Glutamatergic neuron (in vitro differentiated cells): Measurements from ENCODE around the gene TMEM258. TPM values are rescaled to one million over a fixed set of nuclear protein-coding genes. Genes with fewer than 3 reads are reported as not detected.

Experiments used
- DNase-seq: peaks from one replicate; pipeline ENCODE4 v3.0.0; 2022
- H3K27ac Mint-ChIP-seq: one replicate; pipeline ENCODE4 v1.8.0; 2020; ENCODE audit warnings: mild to moderate bottlenecking, mixed read lengths, inconsistent platforms; ENCODE audit not compliant: unreplicated experiment
- H3K27me3 Mint-ChIP-seq: one replicate; pipeline ENCODE4 v1.8.0; 2020; ENCODE audit warnings: mild to moderate bottlenecking, moderate library complexity, mixed read lengths, inconsistent platforms; ENCODE audit not compliant: unreplicated experiment
- H3K36me3 Mint-ChIP-seq: one replicate; pipeline ENCODE4 v1.8.0; 2020; ENCODE audit warnings: mild to moderate bottlenecking, mixed read lengths, inconsistent platforms; ENCODE audit not compliant: unreplicated experiment
- H3K4me1 Mint-ChIP-seq: one replicate; pipeline ENCODE4 v1.8.0; 2020; ENCODE audit warnings: mild to moderate bottlenecking, low read depth, mixed read lengths, inconsistent platforms; ENCODE audit not compliant: unreplicated experiment
- H3K4me3 Mint-ChIP-seq: one replicate; pipeline ENCODE4 v1.8.0; 2020; ENCODE audit warnings: mild to moderate bottlenecking, mixed read lengths, inconsistent platforms; ENCODE audit not compliant: unreplicated experiment
- H3K9me3 Mint-ChIP-seq: one replicate; pipeline ENCODE4 v1.8.0; 2020; ENCODE audit warnings: mild to moderate bottlenecking, moderate library complexity, mixed read lengths, inconsistent platforms; ENCODE audit not compliant: unreplicated experiment
- total RNA-seq: library from RNA; stranded (reverse); fragmentation: NEBNext Ultra II Directional; extraction: Animal tissue kit (Norgen Biotek cat#: 25700); gene quantifications from one replicate; pipeline ENCODE4 v1.2.1, GENCODE V29; 2021; ENCODE audit not compliant: unreplicated experiment
- TF ChIP-seq, protein P1 (sequence below): fragments of 200-600 bp; sonication (generic); IDR thresholded peaks from one replicate; pipeline ENCODE4 v1.5.0; 2021; ENCODE audit not compliant: partially characterized antibody, unreplicated experiment

Gene TMEM258
- total RNA-seq, 1 donor from 2014 or later: 82.7 TPM

DNA sequence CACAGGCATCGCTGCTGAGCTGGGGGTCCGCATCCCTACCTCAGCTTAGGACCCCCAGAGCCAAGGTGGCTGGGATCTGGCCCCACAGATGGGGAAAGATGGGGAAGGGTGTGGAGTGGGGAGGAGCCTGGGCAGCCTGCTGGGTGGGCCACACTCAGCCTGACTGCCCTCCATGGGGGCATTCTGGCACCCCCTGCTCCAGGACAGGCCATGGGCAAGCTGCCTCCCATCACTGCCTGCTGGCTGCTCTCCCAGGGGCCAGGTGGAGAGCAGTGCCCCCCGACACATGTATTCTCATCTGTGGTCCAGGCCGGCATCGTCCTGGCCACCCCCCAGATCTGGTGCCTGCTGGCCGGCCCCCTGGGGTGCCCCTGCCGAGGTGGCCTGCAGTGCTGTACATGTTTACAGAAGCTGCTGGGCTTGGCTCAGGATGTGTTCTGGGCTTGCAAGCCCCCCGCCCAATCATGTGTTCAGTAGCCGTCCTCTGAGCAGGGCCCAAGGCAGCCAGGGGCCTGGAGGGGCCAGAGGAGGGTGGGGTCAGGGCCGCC lies 47.7 kb downstream of the TMEM258 start:
- Mint-ChIP-seq H3K27me3 (peaks cover 5% of the 10 kb centered on the region), H3K9me3 (peaks cover 6% of the 10 kb centered on the region), H3K4me3 (no peak overlapping the region), H3K36me3 (no peaks in the 10 kb centered on the region), H3K4me1 (peaks cover 21% of the 10 kb centered on the region), H3K27ac (no peak overlapping the region)
- TF ChIP-seq, protein P1, sequence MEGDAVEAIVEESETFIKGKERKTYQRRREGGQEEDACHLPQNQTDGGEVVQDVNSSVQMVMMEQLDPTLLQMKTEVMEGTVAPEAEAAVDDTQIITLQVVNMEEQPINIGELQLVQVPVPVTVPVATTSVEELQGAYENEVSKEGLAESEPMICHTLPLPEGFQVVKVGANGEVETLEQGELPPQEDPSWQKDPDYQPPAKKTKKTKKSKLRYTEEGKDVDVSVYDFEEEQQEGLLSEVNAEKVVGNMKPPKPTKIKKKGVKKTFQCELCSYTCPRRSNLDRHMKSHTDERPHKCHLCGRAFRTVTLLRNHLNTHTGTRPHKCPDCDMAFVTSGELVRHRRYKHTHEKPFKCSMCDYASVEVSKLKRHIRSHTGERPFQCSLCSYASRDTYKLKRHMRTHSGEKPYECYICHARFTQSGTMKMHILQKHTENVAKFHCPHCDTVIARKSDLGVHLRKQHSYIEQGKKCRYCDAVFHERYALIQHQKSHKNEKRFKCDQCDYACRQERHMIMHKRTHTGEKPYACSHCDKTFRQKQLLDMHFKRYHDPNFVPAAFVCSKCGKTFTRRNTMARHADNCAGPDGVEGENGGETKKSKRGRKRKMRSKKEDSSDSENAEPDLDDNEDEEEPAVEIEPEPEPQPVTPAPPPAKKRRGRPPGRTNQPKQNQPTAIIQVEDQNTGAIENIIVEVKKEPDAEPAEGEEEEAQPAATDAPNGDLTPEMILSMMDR: no peak
- DNase-seq: no peak

DNA sequence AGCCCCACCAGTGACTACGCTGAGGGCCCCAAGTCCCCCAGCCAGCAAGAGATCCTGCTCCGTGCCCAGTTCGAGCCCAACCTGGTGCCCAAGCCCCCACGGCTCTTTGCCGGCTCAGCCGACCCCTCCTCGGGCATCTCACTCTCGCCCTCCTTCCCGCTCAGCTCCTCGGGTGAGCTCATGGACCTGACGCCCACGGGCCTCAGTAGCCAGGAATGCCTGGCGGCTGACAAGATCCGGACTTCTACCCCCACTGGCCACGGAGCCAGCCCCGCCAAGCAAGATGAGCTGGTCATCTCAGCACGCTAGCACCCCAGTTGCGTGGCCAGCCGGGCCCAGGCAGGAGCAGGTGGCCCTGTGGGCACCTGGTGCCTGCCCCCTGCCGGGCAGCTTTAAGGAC lies 48.2 kb downstream of the TMEM258 start:
- Mint-ChIP-seq H3K27me3 (peaks cover 3% of the 10 kb centered on the region), H3K9me3 (peaks cover 6% of the 10 kb centered on the region), H3K27ac (no peak overlapping the region), H3K36me3 (no peaks in the 10 kb centered on the region), H3K4me1 (peaks cover 16% of the 10 kb centered on the region), H3K4me3 (no peak overlapping the region)
- no peak for DNase-seq
- TF ChIP-seq, protein P1: no peak

DNA sequence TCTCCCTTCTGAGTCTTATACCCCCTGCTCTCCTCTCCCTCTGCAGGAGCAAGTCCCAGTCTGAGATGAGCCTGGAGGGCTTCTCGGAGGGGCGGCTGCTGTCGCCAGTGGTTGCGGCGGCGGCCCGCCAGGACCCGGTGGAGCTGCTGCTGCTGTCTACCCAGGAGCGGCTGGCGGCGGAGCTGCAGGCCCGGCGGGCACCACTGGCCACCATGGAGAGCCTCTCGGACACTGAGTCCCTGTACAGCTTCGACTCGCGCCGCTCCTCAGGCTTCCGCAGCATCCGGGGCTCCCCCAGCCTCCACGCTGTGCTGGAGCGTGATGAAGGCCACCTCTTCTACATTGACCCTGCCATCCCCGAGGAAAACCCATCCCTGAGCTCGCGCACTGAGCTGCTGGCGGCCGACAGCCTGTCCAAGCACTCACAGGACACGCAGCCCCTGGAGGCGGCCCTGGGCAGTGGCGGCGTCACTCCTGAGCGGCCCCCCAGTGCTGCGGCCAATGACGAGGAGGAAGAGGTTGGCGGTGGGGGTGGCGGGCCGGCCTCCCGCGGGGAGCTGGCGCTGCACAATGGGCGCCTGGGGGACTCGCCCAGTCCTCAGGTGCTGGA lies 48.8 kb downstream of the TMEM258 start:
- peaks cover 3% of the 10 kb centered on the region for H3K27me3 Mint-ChIP-seq
- H3K27ac Mint-ChIP-seq: no peak overlapping the region
- H3K4me1 Mint-ChIP-seq: peaks cover 14% of the 10 kb centered on the region
- TF ChIP-seq, protein P1: no peak
- H3K36me3 Mint-ChIP-seq: no peaks in the 10 kb centered on the region
- no peak overlapping the region for H3K4me3 Mint-ChIP-seq
- DNase-seq: peak; percentile 55
- peaks cover 6% of the 10 kb centered on the region for H3K9me3 Mint-ChIP-seq

DNA sequence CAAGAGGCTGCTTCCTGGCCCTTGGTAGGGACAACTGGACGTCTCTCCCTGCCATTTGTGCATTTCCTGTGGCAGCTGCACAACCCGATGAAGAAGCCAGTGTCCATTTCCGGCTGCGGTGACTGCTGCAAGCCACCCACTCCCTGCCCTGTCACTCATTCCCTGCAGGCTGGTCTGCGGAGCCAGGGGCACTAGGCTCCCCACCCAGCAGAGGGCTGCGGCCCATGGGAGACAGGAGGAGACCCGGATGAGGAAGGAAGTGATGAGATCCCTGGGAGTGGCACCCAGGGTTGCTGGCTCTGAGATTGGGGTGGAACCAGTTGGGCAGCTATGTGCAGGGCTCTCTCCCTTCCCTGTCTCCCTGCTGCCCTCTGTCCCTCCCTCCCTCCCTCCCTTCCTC lies 50.0 kb downstream of the TMEM258 start:
- H3K9me3 Mint-ChIP-seq: peaks cover 6% of the 10 kb centered on the region
- H3K27me3 Mint-ChIP-seq: peaks cover 7% of the 10 kb centered on the region
- no peak overlapping the region for H3K4me3 Mint-ChIP-seq
- H3K27ac Mint-ChIP-seq: no peak overlapping the region
- H3K4me1 Mint-ChIP-seq: peaks cover 14% of the 10 kb centered on the region
- no peak for DNase-seq
- TF ChIP-seq, protein P1: no peak
- H3K36me3 Mint-ChIP-seq: no peaks in the 10 kb centered on the region

DNA sequence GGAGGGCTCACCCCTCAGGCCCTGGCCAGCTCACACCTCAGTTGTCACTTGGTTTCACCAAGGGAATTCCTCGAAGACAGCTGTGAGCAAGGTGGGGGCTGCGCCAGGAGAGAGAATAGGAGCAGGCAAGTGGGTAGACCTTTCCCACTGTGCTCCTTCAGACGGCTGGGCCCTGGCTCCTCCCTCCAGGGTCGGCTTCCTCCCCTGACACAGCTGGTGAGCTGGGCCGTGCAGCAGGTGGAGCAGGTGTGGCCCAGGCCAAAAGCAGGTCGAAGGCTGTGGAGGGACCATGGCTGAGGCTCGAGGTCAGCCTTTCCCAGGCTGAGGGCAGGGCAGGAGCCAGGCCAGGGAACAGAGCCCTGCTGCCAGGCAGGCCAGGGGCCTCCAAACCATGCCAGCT lies 52.4 kb downstream of the TMEM258 start:
- DNase-seq: no peak
- Mint-ChIP-seq H3K27ac (no peak overlapping the region), H3K36me3 (no peaks in the 10 kb centered on the region), H3K27me3 (peaks cover 8% of the 10 kb centered on the region), H3K4me1 (peaks cover 7% of the 10 kb centered on the region), H3K4me3 (no peak overlapping the region), H3K9me3 (peaks cover 4% of the 10 kb centered on the region)
- TF ChIP-seq, protein P1: no peak
